ENCODE data around the gene MVB12B. TPM values are rescaled to one million over a fixed set of nuclear protein-coding genes. Genes with fewer than 3 reads are reported as not detected.

Gene MVB12B
- total and polyA plus RNA-seq, 2 of the 8 experiments (the other 6 are each of a cell fraction or from before 2014, with no cell fraction given): 2.6 to 5.0 TPM

- TF ChIP-seq CBX5 (IDR thresholded peaks at IDR 0.05; ENCODE audit: low read depth, low read length): no peak
- TF ChIP-seq FOSL1 (IDR thresholded peaks at IDR 0.05; ENCODE audit: insufficient read depth, low read depth, low read length): no peak
- TF ChIP-seq ATF2 (IDR thresholded peaks at IDR 0.05; ENCODE audit: low read length): no peak
- no peak for TF ChIP-seq TEAD4 (IDR thresholded peaks at IDR 0.05; ENCODE audit: low read depth, low read length)
- no peak for TF ChIP-seq TAF1 (IDR thresholded peaks at IDR 0.05; ENCODE audit: low read depth, low read length)
- TF ChIP-seq KDM5A (IDR thresholded peaks at IDR 0.05; ENCODE audit: low read length): no peak
- no peak for TF ChIP-seq SP1 (IDR thresholded peaks at IDR 0.05; ENCODE audit: low read depth, low read length)
These were observed 20.5 kb downstream of the MVB12B start (continued) for GRCh38 chr9:126347093-126347492.
